ENCODE data around the gene FAM107B.
"Not testable (repeated sequence)": the region's sequence is repeated elsewhere in the genome, so short reads cannot be mapped to it uniquely, and the experiment has no call there.

The FAM107B gene

DNA sequence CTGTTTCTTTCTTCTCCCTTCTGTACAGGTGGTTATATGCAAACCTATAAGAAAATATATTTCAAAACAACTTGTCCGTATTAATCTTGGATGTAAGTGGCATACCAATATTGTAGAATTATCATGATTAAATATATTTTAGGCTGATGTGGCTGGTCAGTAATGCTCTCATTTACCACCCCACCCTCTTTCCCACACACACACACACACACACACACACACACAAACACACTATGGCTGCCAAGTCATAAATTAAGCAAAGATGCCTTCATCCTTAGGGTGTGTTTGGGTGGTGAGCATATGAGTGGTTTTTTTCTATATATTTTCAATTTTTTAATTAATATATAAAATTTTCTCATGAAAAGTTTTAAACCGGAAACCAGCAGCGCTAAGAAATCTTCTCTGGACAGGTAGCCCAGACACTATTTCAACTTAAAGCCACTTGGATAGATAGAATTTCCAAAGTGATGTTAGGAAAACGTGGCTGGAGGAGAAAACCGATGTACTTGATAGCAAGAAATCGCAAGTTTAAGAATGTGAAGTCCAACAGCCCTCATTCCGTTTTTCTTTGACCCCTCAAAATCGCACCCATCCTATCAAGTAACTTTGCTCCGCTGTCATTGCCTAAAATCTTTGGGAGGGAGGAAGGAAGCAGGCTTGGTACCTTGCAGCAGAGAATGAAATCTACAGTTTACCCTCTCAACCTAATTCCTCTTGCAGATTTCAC is 171.7 kb downstream of the FAM107B start:
- DNase-seq (ENCODE audit: low spot score), result no peak
- Mint-ChIP-seq H3K27me3 (ENCODE audit: low read depth) (no peaks in the 10 kb centered on the region), H3K4me1 (ENCODE audit: low read depth) (peaks cover 62% of the 10 kb centered on the region), H3K9me3 (no peaks in the 10 kb centered on the region), H3K27ac (peak overlapping the region; percentile 96), H3K4me3 (peak overlapping the region; percentile 97), H3K36me3 (ENCODE audit: low read depth) (peaks cover 50% of the 10 kb centered on the region)

DNA sequence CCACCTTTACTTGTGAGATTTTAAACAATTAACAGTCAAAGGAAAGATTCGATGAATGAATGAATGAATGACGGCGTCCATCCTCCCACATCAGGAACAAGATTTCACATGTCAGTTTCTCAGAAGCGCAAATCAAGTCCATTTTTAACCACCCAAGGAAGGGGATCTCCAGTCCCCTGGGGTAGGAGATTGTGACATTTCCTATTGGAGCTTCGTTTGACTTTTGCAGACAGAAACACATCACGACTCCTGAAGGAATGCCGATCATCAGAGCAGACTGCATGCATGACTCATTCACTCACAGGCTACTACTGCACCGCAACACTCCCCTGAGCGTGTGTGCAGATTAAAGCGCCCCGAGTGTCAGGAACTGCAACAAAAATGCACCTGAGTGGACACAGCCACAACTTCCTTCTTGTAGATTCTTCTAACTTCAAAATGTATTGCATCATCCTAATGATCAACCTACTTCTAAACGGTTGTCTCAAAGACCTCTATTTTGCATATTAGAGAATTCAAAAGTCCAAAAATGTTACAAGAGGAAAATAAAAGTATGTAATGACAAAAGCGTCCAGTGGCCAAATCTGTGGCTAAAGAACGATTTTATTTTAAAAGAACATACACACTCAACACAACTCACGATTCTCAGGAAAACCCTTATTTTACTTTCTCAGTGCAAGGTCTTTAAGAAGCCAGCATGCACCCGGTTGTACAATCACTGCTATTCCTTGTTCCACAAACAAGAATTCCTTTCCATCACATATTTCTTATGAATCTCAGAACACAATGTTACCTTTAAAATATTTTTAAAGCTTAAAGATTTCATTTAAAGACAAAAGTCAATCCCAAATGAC is 172.6 kb downstream of the FAM107B start:
- no peaks in the 10 kb centered on the region for H3K27me3 Mint-ChIP-seq (ENCODE audit: low read depth)
- H3K36me3 Mint-ChIP-seq (ENCODE audit: low read depth), result peaks cover 52% of the 10 kb centered on the region
- no peaks in the 10 kb centered on the region for H3K9me3 Mint-ChIP-seq
- peak overlapping the region; percentile 47 for H3K27ac Mint-ChIP-seq
- peak; percentile 38 for DNase-seq (ENCODE audit: low spot score)
- H3K4me3 Mint-ChIP-seq, result peak overlapping the region; percentile 97
- H3K4me1 Mint-ChIP-seq (ENCODE audit: low read depth), result peaks cover 65% of the 10 kb centered on the region

- no peak for DNase-seq (ENCODE audit: low spot score)
- H3K4me1 Mint-ChIP-seq (ENCODE audit: low read depth), result peaks cover 68% of the 10 kb centered on the region
- H3K27ac Mint-ChIP-seq, result peak overlapping the region; percentile 47
- no peaks in the 10 kb centered on the region for H3K27me3 Mint-ChIP-seq (ENCODE audit: low read depth)
- peak overlapping the region; percentile 97 for H3K4me3 Mint-ChIP-seq
- no peaks in the 10 kb centered on the region for H3K9me3 Mint-ChIP-seq
- H3K36me3 Mint-ChIP-seq (ENCODE audit: low read depth), result peaks cover 60% of the 10 kb centered on the region
Observed at GRCh38 chr10:14601326-14601725, 173.4 kb downstream of the FAM107B start.

DNA sequence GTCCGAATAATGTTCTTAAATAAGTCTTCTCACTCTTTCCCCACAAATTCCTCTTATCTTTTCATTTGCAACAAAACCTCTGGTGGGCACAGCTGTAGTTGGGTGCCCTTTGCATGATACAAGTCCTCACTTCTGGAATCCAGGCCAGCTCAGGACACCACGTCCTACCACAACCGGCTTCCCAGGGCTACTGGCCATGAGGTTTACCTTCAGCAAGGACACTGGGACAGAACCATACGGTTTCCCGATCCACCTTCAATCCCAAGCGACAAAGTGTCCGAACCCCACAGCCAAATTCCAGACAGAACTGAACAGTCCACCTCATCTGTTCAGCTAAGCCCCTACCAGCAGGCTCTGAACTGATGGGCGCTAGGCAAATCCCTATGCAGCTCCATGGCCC is 174.6 kb downstream of the FAM107B start:
- Mint-ChIP-seq H3K4me3 (no peak overlapping the region), H3K36me3 (ENCODE audit: low read depth) (peaks cover 68% of the 10 kb centered on the region), H3K27me3 (ENCODE audit: low read depth) (no peaks in the 10 kb centered on the region), H3K9me3 (no peaks in the 10 kb centered on the region), H3K27ac (peak overlapping the region; percentile 34), H3K4me1 (ENCODE audit: low read depth) (peaks cover 65% of the 10 kb centered on the region)
- no peak for DNase-seq (ENCODE audit: low spot score)

DNA sequence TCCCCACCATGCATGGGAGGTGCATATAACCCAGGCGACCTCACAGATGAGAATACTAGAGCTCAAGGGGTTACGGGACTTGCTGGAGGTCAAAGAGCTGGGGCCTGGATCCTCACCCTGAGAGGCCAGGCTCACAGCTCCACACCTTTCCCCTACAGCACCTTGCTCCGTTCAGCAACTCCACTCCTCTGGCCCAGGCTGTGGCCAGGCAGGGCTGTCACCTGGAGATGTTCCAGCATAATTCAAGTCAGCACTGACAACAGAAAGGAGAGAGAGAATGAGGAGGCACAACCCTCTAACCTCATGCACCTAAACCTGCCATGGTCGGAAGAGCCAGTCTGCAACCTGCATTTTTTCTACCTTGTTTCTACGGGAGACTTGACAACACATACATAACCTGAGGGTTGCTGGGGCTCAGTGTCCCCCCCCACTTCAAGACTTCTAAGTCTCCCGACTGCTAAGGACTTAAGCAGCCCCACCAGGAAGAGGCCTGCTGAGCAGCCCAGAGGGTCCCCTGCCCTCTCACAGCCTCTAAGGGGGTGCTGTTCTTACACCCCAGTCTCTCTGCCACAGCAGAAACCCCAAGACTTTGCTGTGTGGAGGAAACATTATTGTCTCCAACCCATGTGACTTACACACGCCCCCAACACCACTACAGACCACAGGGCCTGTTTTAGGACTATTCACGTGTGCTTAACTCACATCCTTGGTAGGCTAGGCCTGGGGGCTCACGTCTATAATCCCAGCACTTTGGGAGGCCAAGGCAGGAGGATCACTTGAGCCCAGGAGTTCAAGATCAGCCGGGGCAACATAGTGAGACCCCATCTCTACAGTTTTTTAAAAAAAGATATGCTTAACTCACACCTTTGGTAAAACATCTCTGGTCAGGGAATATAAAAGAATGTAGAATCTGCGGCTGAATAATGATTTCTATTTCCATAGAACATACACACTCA is 175.6 kb downstream of the FAM107B start:
- DNase-seq (ENCODE audit: low spot score), result no peak
- Mint-ChIP-seq H3K4me3 (no peak overlapping the region), H3K27ac (peak overlapping the region; percentile 56), H3K4me1 (ENCODE audit: low read depth) (peaks cover 62% of the 10 kb centered on the region), H3K36me3 (ENCODE audit: low read depth) (peaks cover 72% of the 10 kb centered on the region), H3K9me3 (no peaks in the 10 kb centered on the region), H3K27me3 (ENCODE audit: low read depth) (no peaks in the 10 kb centered on the region)

GRCh38 chr10:14595526-14596182 is 179.0 kb downstream of the FAM107B start:
- peaks cover 56% of the 10 kb centered on the region for H3K4me1 Mint-ChIP-seq (ENCODE audit: low read depth)
- no peaks in the 10 kb centered on the region for H3K9me3 Mint-ChIP-seq
- no peak overlapping the region for H3K4me3 Mint-ChIP-seq
- no peak for DNase-seq (ENCODE audit: low spot score)
- peaks cover 66% of the 10 kb centered on the region for H3K36me3 Mint-ChIP-seq (ENCODE audit: low read depth)
- no peaks in the 10 kb centered on the region for H3K27me3 Mint-ChIP-seq (ENCODE audit: low read depth)
- peak overlapping the region; percentile 33 for H3K27ac Mint-ChIP-seq

GRCh38 chr10:14594878-14595525 is 179.7 kb downstream of the FAM107B start:
- Mint-ChIP-seq H3K27ac (no peak overlapping the region), H3K36me3 (ENCODE audit: low read depth) (peaks cover 67% of the 10 kb centered on the region)

DNA sequence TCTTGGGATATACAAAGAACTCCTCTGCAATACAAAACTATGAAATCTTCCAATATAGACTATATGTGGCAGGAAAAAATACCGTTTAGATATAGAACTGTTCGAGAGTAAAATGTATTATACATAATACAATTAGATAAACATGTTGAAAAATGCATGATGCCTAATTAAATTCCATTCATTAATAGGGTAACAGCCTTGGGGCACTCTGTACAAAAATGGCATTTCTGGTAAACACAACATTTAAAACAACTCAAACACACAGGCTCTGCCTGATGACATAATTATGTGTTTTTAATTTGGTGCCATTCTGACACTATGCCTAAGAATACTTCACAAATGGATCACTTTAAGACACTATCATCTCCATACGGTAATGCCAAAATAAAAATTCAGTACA is 180.9 kb downstream of the FAM107B start:
- Mint-ChIP-seq H3K27me3 (ENCODE audit: low read depth) (no peaks in the 10 kb centered on the region), H3K27ac (no peak overlapping the region), H3K9me3 (no peaks in the 10 kb centered on the region), H3K36me3 (ENCODE audit: low read depth) (peaks cover 59% of the 10 kb centered on the region), H3K4me3 (no peak overlapping the region), H3K4me1 (ENCODE audit: low read depth) (peaks cover 55% of the 10 kb centered on the region)
- DNase-seq (ENCODE audit: low spot score), result no peak

More at GRCh38 chr10:14594878-14595525, 179.7 kb downstream of the FAM107B start:
- Mint-ChIP-seq H3K9me3 (no peaks in the 10 kb centered on the region), H3K4me1 (ENCODE audit: low read depth) (peaks cover 56% of the 10 kb centered on the region), H3K4me3 (no peak overlapping the region), H3K27me3 (ENCODE audit: low read depth) (no peaks in the 10 kb centered on the region)
- no peak for DNase-seq (ENCODE audit: low spot score)

DNA sequence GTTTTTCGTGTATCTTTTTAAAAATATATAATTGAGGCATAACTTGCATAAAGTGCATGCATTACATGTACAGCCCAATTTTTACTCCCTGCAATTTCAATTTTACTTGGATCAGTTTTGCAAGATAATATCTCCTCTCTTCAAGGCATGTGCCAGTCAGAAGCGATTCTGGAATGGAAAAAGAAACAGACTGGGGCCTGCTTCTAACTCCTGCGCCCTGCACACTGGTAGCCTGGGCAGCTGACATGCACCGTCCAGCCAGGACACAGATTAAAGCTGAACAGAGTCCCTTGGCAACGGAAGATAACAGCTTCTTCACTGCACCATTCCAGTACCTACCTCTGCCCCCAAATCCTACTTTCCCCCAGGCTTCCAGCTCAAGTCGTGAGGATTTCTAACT is 182.1 kb downstream of the FAM107B start:
- Mint-ChIP-seq H3K36me3 (ENCODE audit: low read depth) (peaks cover 57% of the 10 kb centered on the region), H3K4me1 (ENCODE audit: low read depth) (peaks cover 61% of the 10 kb centered on the region)

DNA sequence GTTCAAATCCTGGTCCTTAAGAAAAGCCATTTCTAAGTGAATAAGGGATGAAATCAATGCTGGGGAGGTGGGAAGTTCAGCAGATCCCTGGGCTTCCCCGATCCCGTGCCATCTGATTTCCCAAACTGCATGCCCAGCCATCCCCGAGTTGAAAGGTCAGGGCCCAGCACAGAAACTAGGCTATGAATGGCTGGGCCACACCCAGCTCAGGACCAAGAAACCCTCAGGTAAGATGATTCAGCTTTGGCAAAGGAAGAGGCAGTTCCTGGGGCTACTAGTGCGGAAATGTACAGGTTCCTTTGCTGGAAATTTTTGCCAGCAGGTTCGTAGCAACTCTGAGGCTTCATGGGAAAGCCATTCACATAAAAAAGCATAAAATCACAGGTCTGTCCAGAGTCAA is 182.7 kb downstream of the FAM107B start:
- no peak overlapping the region for H3K27ac Mint-ChIP-seq
- H3K36me3 Mint-ChIP-seq (ENCODE audit: low read depth), result peaks cover 57% of the 10 kb centered on the region
- peaks cover 61% of the 10 kb centered on the region for H3K4me1 Mint-ChIP-seq (ENCODE audit: low read depth)
- no peaks in the 10 kb centered on the region for H3K9me3 Mint-ChIP-seq
- no peak for DNase-seq (ENCODE audit: low spot score)
- no peaks in the 10 kb centered on the region for H3K27me3 Mint-ChIP-seq (ENCODE audit: low read depth)
- H3K4me3 Mint-ChIP-seq, result no peak overlapping the region

More for the DNA sequence above, 182.1 kb downstream of the FAM107B start:
- peak overlapping the region; percentile 39 for H3K27ac Mint-ChIP-seq
- H3K4me3 Mint-ChIP-seq, result no peak overlapping the region
- H3K27me3 Mint-ChIP-seq (ENCODE audit: low read depth), result no peaks in the 10 kb centered on the region
- DNase-seq (ENCODE audit: low spot score), result no peak
- H3K9me3 Mint-ChIP-seq, result no peaks in the 10 kb centered on the region

- Mint-ChIP-seq H3K4me1 (ENCODE audit: low read depth) (peaks cover 75% of the 10 kb centered on the region), H3K27ac (peak overlapping the region; percentile 97), H3K36me3 (ENCODE audit: low read depth) (peaks cover 57% of the 10 kb centered on the region), H3K4me3 (peak overlapping the region; percentile 68)
- H3K27me3 Mint-ChIP-seq (ENCODE audit: low read depth); DNase-seq (ENCODE audit: low spot score); H3K9me3 Mint-ChIP-seq: not testable (repeated sequence)
Observed at GRCh38 chr10:14588938-14589294, 185.8 kb downstream of the FAM107B start.

- peak overlapping the region; percentile 97 for H3K27ac Mint-ChIP-seq
- H3K4me3 Mint-ChIP-seq, result peak overlapping the region; percentile 68
- no peaks in the 10 kb centered on the region for H3K9me3 Mint-ChIP-seq
- peak; percentile 66 for DNase-seq (ENCODE audit: low spot score)
- peaks cover 58% of the 10 kb centered on the region for H3K36me3 Mint-ChIP-seq (ENCODE audit: low read depth)
- no peaks in the 10 kb centered on the region for H3K27me3 Mint-ChIP-seq (ENCODE audit: low read depth)
- peaks cover 81% of the 10 kb centered on the region for H3K4me1 Mint-ChIP-seq (ENCODE audit: low read depth)
Observed at GRCh38 chr10:14588084-14588937, 186.4 kb downstream of the FAM107B start.

All from T-helper 2 cell treated with Interferon-gamma antibody and Interleukin-4, amounts not matched to agents 5 μg/mL and 100 μg/mL, for 36 hours (primary cell).